HEK293 (cell line): ENCODE data around the gene ZNF681.

Experiments
- CTCF ChIA-PET: fragments of 350-600 bp; formaldehyde crosslinking; extraction: SDS; loops from one replicate; lab custom pipeline; 2021; ENCODE audit warnings: antibody characterized with exemption; lab: Yijun Ruan, JAX
- POLR2A ChIA-PET: fragments of 300-600 bp; formaldehyde crosslinking; extraction: SDS; loops from one replicate; lab custom pipeline; 2020; ENCODE audit warnings: antibody characterized with exemption, inconsistent platforms; lab: Yijun Ruan, JAX
- H3K27ac ChIP-seq: fragments of 200-500 bp; sonication (Bioruptor generic); 2 replicates; pipeline ENCODE4 v1.5.1; 2014; ENCODE audit warnings: low read depth, low read length, control low read depth, inconsistent platforms; ENCODE audit errors: extremely low read depth
- H3K36me3 ChIP-seq, 2 experiments: fragments of 200-500 bp in 1 of 2; sonication (Bioruptor generic) in 1 of 2; 1 replicate in 1 of 2; 2 replicates in 1 of 2; pipeline ENCODE4 v1.5.1; 2014 to 2017; ENCODE audit warnings: inconsistent platforms in 2 of 2, low read length in 2 of 2; ENCODE audit not compliant: control insufficient read depth in 2 of 2, insufficient read depth in 1 of 2
- H3K4me1 ChIP-seq: fragments of 200-500 bp; sonication (Bioruptor generic); 2 replicates; pipeline ENCODE4 v1.5.1; 2014; ENCODE audit warnings: mild to moderate bottlenecking, low read length, inconsistent platforms; ENCODE audit not compliant: control insufficient read depth, insufficient read depth
- H3K4me3 ChIP-seq: 2 replicates; pipeline ENCODE4 v1.5.1; 2011; ENCODE audit warnings: low read depth, mild to moderate bottlenecking, control low read depth, low read length, moderate library complexity
- H3K9me3 ChIP-seq: fragments of 200-500 bp; sonication (Bioruptor generic); 2 replicates; pipeline ENCODE4 v1.5.1; 2014; ENCODE audit warnings: low read depth, low read length, inconsistent platforms; ENCODE audit not compliant: control insufficient read depth, insufficient read depth
- EGR2 ChIP-seq: fragments of 450-650 bp; formaldehyde crosslinking; IDR thresholded peaks from 2 replicates; pipeline ENCODE4 v1.5.1; 2016; ENCODE audit warnings: low read depth, missing biosample characterization, missing genetic modification characterization
- FEZF1 ChIP-seq: fragments of 450-650 bp; formaldehyde crosslinking; IDR thresholded peaks from 2 replicates; pipeline ENCODE4 v1.5.1; 2016; ENCODE audit warnings: missing biosample characterization, missing genetic modification characterization
- GLI2 ChIP-seq: fragments of 450-650 bp; formaldehyde crosslinking; IDR thresholded peaks from 2 replicates; pipeline ENCODE4; 2017; ENCODE audit warnings: missing biosample characterization, missing genetic modification characterization, low read depth, borderline replicate concordance
- SETDB1 ChIP-seq: IDR thresholded peaks from one replicate; pipeline ENCODE4 v1.6.1; 2017; ENCODE audit warnings: mild to moderate bottlenecking, low read length, moderate library complexity, mixed read lengths; ENCODE audit not compliant: insufficient read length
- SP2 ChIP-seq: fragments of 450-650 bp; formaldehyde crosslinking; IDR thresholded peaks from 2 replicates; pipeline ENCODE4 v1.5.1; 2016; ENCODE audit warnings: missing biosample characterization, missing genetic modification characterization
- SP3 ChIP-seq: fragments of 450-650 bp; formaldehyde crosslinking; IDR thresholded peaks from 2 replicates; pipeline ENCODE4 v1.5.1; 2016; ENCODE audit warnings: missing biosample characterization, missing genetic modification characterization
- YY1 ChIP-seq: fragments of 450-650 bp; formaldehyde crosslinking; IDR thresholded peaks from 2 replicates; pipeline ENCODE4 v1.5.1; 2018; ENCODE audit warnings: missing biosample characterization, missing genetic modification characterization
- ZBTB17 ChIP-seq: fragments of 450-650 bp; formaldehyde crosslinking; IDR thresholded peaks from 2 replicates; pipeline ENCODE4 v1.5.1; 2016; ENCODE audit warnings: missing biosample characterization, missing genetic modification characterization
- ZBTB20 ChIP-seq: fragments of 450-650 bp; formaldehyde crosslinking; IDR thresholded peaks from 2 replicates; pipeline ENCODE4 v1.5.1; 2016; ENCODE audit warnings: missing biosample characterization, missing genetic modification characterization
- ZBTB8A ChIP-seq: fragments of 450-650 bp; formaldehyde crosslinking; IDR thresholded peaks from 2 replicates; pipeline ENCODE4 v1.5.1; 2016; ENCODE audit warnings: missing biosample characterization, missing genetic modification characterization
- ZNF132 ChIP-seq: fragments of 450-650 bp; formaldehyde crosslinking; IDR thresholded peaks from 2 replicates; pipeline ENCODE4 v1.5.1; 2017; ENCODE audit warnings: missing biosample characterization, missing genetic modification characterization, borderline replicate concordance
- ZNF169 ChIP-seq: fragments of 450-650 bp; formaldehyde crosslinking; IDR thresholded peaks from 2 replicates; pipeline ENCODE4 v1.5.1; 2016; ENCODE audit warnings: missing biosample characterization, missing genetic modification characterization
- ZNF211 ChIP-seq: fragments of 450-650 bp; formaldehyde crosslinking; IDR thresholded peaks from 2 replicates; pipeline ENCODE4 v1.5.1; 2016; ENCODE audit warnings: low read depth, missing biosample characterization, missing genetic modification characterization
- ZNF248 ChIP-seq: fragments of 450-650 bp; formaldehyde crosslinking; IDR thresholded peaks from 2 replicates; pipeline ENCODE4 v1.5.1; 2017; ENCODE audit warnings: missing biosample characterization, missing genetic modification characterization
- ZNF302 ChIP-seq: fragments of 450-650 bp; formaldehyde crosslinking; IDR thresholded peaks from 2 replicates; pipeline ENCODE4 v1.5.1; 2016; ENCODE audit warnings: missing biosample characterization, missing genetic modification characterization, low read depth
- ZNF311 ChIP-seq: fragments of 450-650 bp; formaldehyde crosslinking; IDR thresholded peaks from 2 replicates; pipeline ENCODE4 v1.5.1; 2017; ENCODE audit warnings: missing biosample characterization, missing genetic modification characterization, borderline replicate concordance
- ZNF335 ChIP-seq: fragments of 450-650 bp; formaldehyde crosslinking; conservative IDR thresholded peaks from 2 replicates; pipeline ENCODE4 v1.5.1; 2016; ENCODE audit warnings: missing biosample characterization, missing genetic modification characterization
- ZNF341 ChIP-seq: fragments of 450-650 bp; formaldehyde crosslinking; IDR thresholded peaks from 2 replicates; pipeline ENCODE4; 2016; ENCODE audit warnings: low read depth, missing biosample characterization, missing genetic modification characterization
- ZNF830 ChIP-seq: fragments of 450-650 bp; IDR thresholded peaks from 2 replicates; pipeline ENCODE4 v1.5.0; 2018; ENCODE audit warnings: missing biosample characterization, missing genetic modification characterization, low read depth, mild to moderate bottlenecking, moderate library complexity
- ZXDB ChIP-seq: fragments of 450-650 bp; formaldehyde crosslinking; IDR thresholded peaks from 2 replicates; pipeline ENCODE4 v1.5.1; 2016; ENCODE audit warnings: missing biosample characterization, missing genetic modification characterization
- TF ChIP-seq, protein P1 (sequence below): fragments of 450-650 bp; formaldehyde crosslinking; IDR thresholded peaks from 2 replicates; pipeline ENCODE4 v1.5.1; 2016; ENCODE audit warnings: missing biosample characterization, missing genetic modification characterization
- TF ChIP-seq, protein P2 (sequence below): fragments of 450-650 bp; formaldehyde crosslinking; IDR thresholded peaks from 2 replicates; pipeline ENCODE4 v1.5.1; 2016; ENCODE audit warnings: missing biosample characterization, missing genetic modification characterization
- TF ChIP-seq, protein P3 (sequence below): fragments of 450-650 bp; formaldehyde crosslinking; IDR thresholded peaks from 2 replicates; pipeline ENCODE4; 2016; ENCODE audit warnings: missing biosample characterization, missing genetic modification characterization
- TF ChIP-seq, protein P4 (sequence below): fragments of 450-650 bp; formaldehyde crosslinking; IDR thresholded peaks from 2 replicates; pipeline ENCODE4 v1.5.1; 2016; ENCODE audit warnings: missing biosample characterization, missing genetic modification characterization
- TF ChIP-seq, protein P5 (sequence below): fragments of 450-650 bp; formaldehyde crosslinking; IDR thresholded peaks from 2 replicates; pipeline ENCODE4 v1.5.1; 2016; ENCODE audit warnings: missing biosample characterization, missing genetic modification characterization

The ZNF681 gene

DNA sequence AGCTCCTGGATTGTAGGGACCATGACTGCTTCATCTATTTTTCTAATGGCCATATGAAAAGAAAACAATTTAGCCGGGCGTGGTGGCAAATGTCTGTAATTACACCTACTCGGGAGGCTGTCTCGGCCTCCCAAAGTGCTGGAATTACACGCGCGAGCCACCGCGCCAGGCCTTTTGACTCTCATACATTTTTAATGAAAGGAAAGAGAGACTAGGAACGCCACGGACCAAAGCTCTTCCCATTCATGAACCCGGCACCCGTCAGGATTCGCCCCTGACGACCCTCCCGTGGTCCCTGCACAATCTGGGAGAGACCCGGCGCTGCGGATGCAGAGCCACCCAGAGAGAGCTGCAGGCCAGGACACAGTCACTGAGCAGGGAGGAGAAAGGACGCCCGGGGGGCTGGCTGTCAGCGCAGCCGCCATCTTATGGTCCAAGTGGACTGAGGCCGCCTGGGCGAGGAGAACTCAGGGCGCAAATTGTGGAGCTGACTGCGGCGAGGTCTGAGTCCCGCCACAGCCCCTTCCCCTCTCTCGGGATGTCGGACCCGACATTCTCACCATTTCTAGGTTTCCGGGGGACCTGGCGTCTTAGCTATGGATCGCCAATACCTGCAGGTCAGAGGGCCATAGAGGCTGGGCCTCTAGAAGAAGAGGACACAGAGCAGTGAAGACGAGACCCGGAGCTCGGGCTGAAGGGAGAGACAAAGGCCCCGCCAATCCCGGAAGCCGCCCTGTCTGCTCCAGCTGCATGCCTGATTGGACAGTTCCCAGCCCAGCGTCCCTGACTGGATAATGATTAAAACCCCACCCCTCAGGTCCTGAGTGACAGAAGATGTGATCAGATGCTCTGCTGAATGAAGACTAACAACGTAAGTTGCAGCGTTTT is at the start of gene ZNF681:
TSS of gene ZNF681 (minus strand) at position 705 of the 888 bp plus-strand sequence. CDS start at position 563, 142 bp downstream.
- no peaks in the 10 kb centered on the region for H3K4me1 ChIP-seq
- no peaks in the 10 kb centered on the region; a peak in 1 of 3 replicates for H3K36me3 ChIP-seq
- no peak within 1 kb of the TSS for H3K27ac ChIP-seq
- POLR2A ChIA-PET, result interaction anchor here (0.6 to 1.4 kb wide), 8 partner anchors 14 to 484 kb away, joined by 3 to 12 read pairs (median 4); partner anchors contain the start of genes ZNF675, ZNF726 and ZNF91
- TF ChIP-seq ZBTB20 (tag by site-specific recombination) (peak; percentile 40; the same call in 1 of the 2 replicates), SP3 (tag by site-specific recombination) (0 out of 2 replicates have a peak, but pooled peaks have one; percentile 18), ZBTB8A (tag by site-specific recombination) (peak; percentile 44; the same call in 1 of the 2 replicates), ZXDB (tag by site-specific recombination) (0 out of 2 replicates have a peak, but pooled peaks have one; percentile 23), SP2 (tag by site-specific recombination) (peak; percentile 64), ZNF341 (tag by site-specific recombination) (peak; percentile 29; the same call in 1 of the 2 replicates), YY1 (tag by site-specific recombination) (peak; percentile 37; the same call in 1 of the 2 replicates), ZBTB17 (tag by site-specific recombination) (no peak), ZNF335 (tag by site-specific recombination) (peak; percentile 35; the same call in 1 of the 2 replicates), ZNF132 (no peak)
- TF ChIP-seq, protein P1, sequence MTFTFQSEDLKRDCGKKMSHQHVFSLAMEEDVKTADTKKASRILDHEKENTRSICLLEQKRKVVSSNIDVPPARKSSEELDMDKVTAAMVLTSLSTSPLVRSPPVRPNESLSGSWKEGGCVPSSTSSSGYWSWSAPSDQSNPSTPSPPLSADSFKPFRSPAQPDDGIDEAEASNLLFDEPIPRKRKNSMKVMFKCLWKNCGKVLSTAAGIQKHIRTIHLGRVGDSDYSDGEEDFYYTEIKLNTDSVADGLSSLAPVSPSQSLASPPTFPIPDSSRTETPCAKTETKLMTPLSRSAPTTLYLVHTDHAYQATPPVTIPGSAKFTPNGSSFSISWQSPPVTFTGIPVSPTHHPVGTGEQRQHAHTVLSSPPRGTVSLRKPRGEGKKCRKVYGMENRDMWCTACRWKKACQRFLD (tag by site-specific recombination), result no peak
- TF ChIP-seq, protein P2, sequence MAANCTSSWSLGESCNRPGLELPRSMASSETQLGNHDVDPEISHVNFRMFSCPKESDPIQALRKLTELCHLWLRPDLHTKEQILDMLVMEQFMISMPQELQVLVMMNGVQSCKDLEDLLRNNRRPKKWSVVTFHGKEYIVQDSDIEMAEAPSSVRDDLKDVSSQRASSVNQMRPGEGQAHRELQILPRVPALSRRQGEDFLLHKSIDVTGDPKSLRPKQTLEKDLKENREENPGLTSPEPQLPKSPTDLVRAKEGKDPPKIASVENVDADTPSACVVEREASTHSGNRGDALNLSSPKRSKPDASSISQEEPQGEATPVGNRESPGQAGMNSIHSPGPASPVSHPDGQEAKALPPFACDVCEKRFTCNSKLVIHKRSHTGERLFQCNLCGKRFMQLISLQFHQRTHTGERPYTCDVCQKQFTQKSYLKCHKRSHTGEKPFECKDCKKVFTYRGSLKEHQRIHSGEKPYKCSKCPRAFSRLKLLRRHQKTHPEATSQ (tag by site-specific recombination), result no peak
- TF ChIP-seq, protein P3, sequence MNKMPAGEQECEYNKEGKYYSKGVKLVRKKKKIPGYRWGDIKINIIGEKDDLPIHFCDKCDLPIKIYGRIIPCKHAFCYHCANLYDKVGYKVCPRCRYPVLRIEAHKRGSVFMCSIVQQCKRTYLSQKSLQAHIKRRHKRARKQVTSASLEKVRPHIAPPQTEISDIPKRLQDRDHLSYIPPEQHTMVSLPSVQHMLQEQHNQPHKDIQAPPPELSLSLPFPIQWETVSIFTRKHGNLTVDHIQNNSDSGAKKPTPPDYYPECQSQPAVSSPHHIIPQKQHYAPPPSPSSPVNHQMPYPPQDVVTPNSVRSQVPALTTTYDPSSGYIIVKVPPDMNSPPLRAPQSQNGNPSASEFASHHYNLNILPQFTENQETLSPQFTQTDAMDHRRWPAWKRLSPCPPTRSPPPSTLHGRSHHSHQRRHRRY, result no peak
- TF ChIP-seq, all 188 proteins: peak for 8
- H3K4me3 ChIP-seq, result peak within 1 kb of the TSS; percentile 74
- CTCF ChIA-PET, result interaction anchor here (0.6 to 0.7 kb wide), 2 partner anchors 9 to 25 kb away, joined by 3 to 5 read pairs; no protein-coding TSS in a partner anchor
- H3K9me3 ChIP-seq, result no peaks in the 10 kb centered on the region

DNA sequence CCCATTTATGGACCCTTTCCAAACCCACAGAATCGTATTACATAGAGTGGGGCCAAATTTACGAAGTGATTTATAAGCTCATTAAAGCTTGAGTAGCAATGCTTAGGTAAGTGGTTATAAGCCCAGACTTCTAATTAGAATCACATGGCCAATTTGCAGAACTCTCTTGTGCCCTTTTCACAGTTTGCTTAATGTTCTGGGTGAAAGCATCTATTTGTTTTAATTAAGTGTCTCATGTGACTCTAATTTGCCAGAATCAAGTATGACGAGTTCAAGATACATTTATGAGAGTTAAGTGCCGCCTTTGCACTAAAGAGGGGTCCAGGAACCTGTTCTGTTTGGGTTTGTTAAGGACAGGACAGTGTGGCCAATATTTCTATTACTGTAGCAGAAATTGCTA is 46.0 kb upstream of the ZNF681 start:
- ChIA-PET POLR2A (interaction anchor here (0.5 kb wide), 1 partner anchor 1171 kb away, joined by 4 read pairs; no protein-coding TSS in a partner anchor), CTCF (no interaction called here)
- Histone ChIP-seq H3K4me1 (no peaks in the 10 kb centered on the region), H3K9me3 (no peaks in the 10 kb centered on the region), H3K27ac (no peak overlapping the region), H3K36me3 (no peaks in the 10 kb centered on the region), H3K4me3 (no peak overlapping the region)
- no peak for TF ChIP-seq ZNF169 (tag by site-specific recombination)
- no peak for TF ChIP-seq EGR2 (tag by site-specific recombination)
- TF ChIP-seq, protein P4, sequence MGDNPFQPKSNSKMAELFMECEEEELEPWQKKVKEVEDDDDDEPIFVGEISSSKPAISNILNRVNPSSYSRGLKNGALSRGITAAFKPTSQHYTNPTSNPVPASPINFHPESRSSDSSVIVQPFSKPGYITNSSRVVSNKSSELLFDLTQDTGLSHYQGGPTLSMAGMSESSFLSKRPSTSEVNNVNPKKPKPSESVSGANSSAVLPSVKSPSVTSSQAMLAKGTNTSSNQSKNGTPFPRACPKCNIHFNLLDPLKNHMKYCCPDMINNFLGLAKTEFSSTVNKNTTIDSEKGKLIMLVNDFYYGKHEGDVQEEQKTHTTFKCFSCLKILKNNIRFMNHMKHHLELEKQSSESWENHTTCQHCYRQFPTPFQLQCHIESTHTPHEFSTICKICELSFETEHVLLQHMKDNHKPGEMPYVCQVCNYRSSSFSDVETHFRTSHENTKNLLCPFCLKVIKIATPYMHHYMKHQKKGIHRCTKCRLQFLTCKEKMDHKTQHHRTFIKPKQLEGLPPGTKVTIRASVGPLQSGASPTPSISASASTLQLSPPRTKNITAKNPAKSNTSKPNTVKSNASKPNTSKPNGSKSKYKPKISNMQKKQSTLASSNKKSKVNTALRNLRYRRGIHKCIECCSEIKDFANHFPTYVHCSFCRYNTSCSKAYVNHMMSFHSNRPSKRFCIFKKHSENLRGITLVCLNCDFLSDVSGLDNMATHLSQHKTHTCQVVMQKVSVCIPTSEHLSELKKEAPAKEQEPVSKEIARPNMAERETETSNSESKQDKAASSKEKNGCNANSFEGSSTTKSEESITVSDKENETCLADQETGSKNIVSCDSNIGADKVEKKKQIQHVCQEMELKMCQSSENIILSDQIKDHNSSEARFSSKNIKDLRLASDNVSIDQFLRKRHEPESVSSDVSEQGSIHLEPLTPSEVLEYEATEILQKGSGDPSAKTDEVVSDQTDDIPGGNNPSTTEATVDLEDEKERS, result no peak
- no peak for TF ChIP-seq SETDB1
- TF ChIP-seq FEZF1 (tag by site-specific recombination), result no peak
- no peak for TF ChIP-seq GLI2 (tag by site-specific recombination)
- TF ChIP-seq, protein P5, sequence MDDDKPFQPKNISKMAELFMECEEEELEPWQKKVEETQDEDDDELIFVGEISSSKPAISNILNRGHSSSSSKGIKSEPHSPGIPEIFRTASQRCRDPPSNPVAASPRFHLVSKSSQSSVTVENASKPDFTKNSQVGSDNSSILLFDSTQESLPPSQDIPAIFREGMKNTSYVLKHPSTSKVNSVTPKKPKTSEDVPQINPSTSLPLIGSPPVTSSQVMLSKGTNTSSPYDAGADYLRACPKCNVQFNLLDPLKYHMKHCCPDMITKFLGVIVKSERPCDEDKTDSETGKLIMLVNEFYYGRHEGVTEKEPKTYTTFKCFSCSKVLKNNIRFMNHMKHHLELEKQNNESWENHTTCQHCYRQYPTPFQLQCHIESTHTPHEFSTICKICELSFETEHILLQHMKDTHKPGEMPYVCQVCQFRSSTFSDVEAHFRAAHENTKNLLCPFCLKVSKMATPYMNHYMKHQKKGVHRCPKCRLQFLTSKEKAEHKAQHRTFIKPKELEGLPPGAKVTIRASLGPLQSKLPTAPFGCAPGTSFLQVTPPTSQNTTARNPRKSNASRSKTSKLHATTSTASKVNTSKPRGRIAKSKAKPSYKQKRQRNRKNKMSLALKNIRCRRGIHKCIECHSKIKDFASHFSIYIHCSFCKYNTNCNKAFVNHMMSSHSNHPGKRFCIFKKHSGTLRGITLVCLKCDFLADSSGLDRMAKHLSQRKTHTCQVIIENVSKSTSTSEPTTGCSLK (tag by site-specific recombination), result no peak
- no peak for TF ChIP-seq ZNF830
- no peak for TF ChIP-seq ZNF311 (tag by site-specific recombination)
- no peak for TF ChIP-seq ZNF302
- TF ChIP-seq ZNF248 (tag by site-specific recombination), result no peak
- TF ChIP-seq ZNF211, result no peak
